PC-9 (cell line): ENCODE results near the gene NLGN1. TPM values are rescaled to one million over a fixed set of nuclear protein-coding genes. Genes with fewer than 3 reads are reported as not detected.
A peak's percentile ranks its signal among the peaks of the same experiment; 100 is the strongest.

ENCODE experiments used
- BruUV-seq: library from RNA; stranded (reverse); fragments of 400-500 nt; replicated peaks from 2 replicates; lab custom pipeline; 2021; lab: Mats Ljungman, UMichigan
- CTCF ChIA-PET: fragments of 300-600 bp; sonication (Branson Sonifier 250); formaldehyde crosslinking; loops from one replicate; lab custom pipeline; 2022; ENCODE audit warnings: antibody characterized with exemption; lab: Charles Lee
- POLR2A ChIA-PET: fragments of 300-600 bp; sonication (Branson Sonifier 250); formaldehyde crosslinking; loops from one replicate; lab custom pipeline; 2022; ENCODE audit warnings: antibody characterized with exemption; ENCODE audit not compliant: unreplicated experiment; lab: Charles Lee
- DNase-seq, 2 experiments: peaks; one replicate each; pipeline versions ENCODE4 v3.0.0 to v3.0.0-alpha.2; 2015 to 2022; ENCODE audit warnings: mixed read lengths in 1 of 2
- H2AFZ ChIP-seq: fragments of 200-600 bp; sonication (generic); 2 replicates; pipeline ENCODE4 v1.8.1; 2017; ENCODE audit warnings: antibody characterized with exemption
- H3F3A ChIP-seq: fragments of 200-600 bp; sonication (generic); 2 replicates; pipeline ENCODE4 v1.8.1; 2017; ENCODE audit warnings: antibody characterized with exemption, mild to moderate bottlenecking, low read depth; ENCODE audit not compliant: insufficient read depth
- H3K27ac ChIP-seq: fragments of 200-600 bp; sonication (generic); 2 replicates; pipeline ENCODE4 v1.6.1; 2016; ENCODE audit warnings: mixed run types
- H3K27me3 ChIP-seq: fragments of 200-600 bp; sonication (generic); 2 replicates; pipeline ENCODE4 v1.6.1; 2016; ENCODE audit warnings: low read depth, mixed run types; ENCODE audit not compliant: insufficient read depth
- H3K36me3 ChIP-seq: fragments of 200-600 bp; sonication (generic); 2 replicates; pipeline ENCODE4 v1.6.1; 2016; ENCODE audit warnings: low read depth, mixed run types
- H3K4me1 ChIP-seq: fragments of 200-600 bp; sonication (generic); replicated peaks from 2 replicates; pipeline ENCODE4 v1.6.1; 2016; ENCODE audit warnings: mixed run types; ENCODE audit not compliant: insufficient read depth
- H3K4me2 ChIP-seq: fragments of 200-600 bp; sonication (generic); 2 replicates; pipeline ENCODE4 v1.6.1; 2017; ENCODE audit warnings: mixed run types
- H3K4me3 ChIP-seq: fragments of 200-600 bp; sonication (generic); 2 replicates; pipeline ENCODE4 v1.6.1; 2016; ENCODE audit warnings: mixed run types
- H3K79me2 ChIP-seq: fragments of 200-600 bp; sonication (generic); 2 replicates; pipeline ENCODE4 v1.6.1; 2017; ENCODE audit warnings: low read depth, mixed run types
- H3K9me2 ChIP-seq: fragments of 200-600 bp; sonication (generic); 2 replicates; pipeline ENCODE4 v1.8.1; 2017; ENCODE audit warnings: mild to moderate bottlenecking; ENCODE audit not compliant: insufficient read depth
- H3K9me3 ChIP-seq: fragments of 200-600 bp; sonication (generic); 2 replicates; pipeline ENCODE4 v1.8.1; 2016; ENCODE audit warnings: low read depth; ENCODE audit not compliant: insufficient read depth
- H4K20me1 ChIP-seq: fragments of 200-600 bp; sonication (generic); 2 replicates; pipeline ENCODE4 v1.8.1; 2017; ENCODE audit not compliant: insufficient read depth
- CTCF ChIP-seq: fragments of 200-600 bp; sonication (generic); conservative IDR thresholded peaks from 2 replicates; pipeline ENCODE4 v1.6.1; 2017; ENCODE audit warnings: mixed run types, antibody characterized with exemption, mild to moderate bottlenecking, moderate library complexity
- EZH2 ChIP-seq: fragments of 200-600 bp; sonication (generic); IDR thresholded peaks from 2 replicates; pipeline ENCODE4 v1.8.0; 2017; ENCODE audit warnings: antibody characterized with exemption, low read depth
- intact Hi-C: fragments of 100-400 bp; cut with micrococcal nuclease; formaldehyde crosslinking; loops from one replicate; pipeline ENCODE4 v1.10.0; 2022; ENCODE audit not compliant: unreplicated experiment
- total RNA-seq: library from RNA; stranded (reverse); gene quantifications from 2 replicates; pipeline ENCODE4 v1.2.3, GENCODE V29; 2021

The NLGN1 gene
- total RNA-seq, 1 experiment from 2014 or later = 1.4 TPM

- Histone ChIP-seq H3K27me3 (no peaks in the 10 kb centered on the region), H3K79me2 (no peaks in the 10 kb centered on the region), H3K9me2 (no peaks in the 10 kb centered on the region; the same call in 1 of the 2 replicates), H2AFZ (0 out of 2 replicates have a peak overlapping the region, but pooled peaks have one; percentile 30), H3K9me3 (no peaks in the 10 kb centered on the region), H3K4me3 (no peak overlapping the region), H3K4me1 (no peaks in the 10 kb centered on the region), H4K20me1 (no peaks in the 10 kb centered on the region), H3K27ac (no peak overlapping the region), H3F3A (no peaks in the 10 kb centered on the region), H3K36me3 (no peaks in the 10 kb centered on the region), H3K4me2 (no peak overlapping the region)
- POLR2A ChIA-PET = no interaction called here
- CTCF ChIA-PET = no interaction called here
- DNase-seq = no peak
- BruUV-seq = no TSS peak
- no peak for TF ChIP-seq CTCF
- no peak for TF ChIP-seq EZH2
- intact Hi-C loops = no loop called here
These were observed 218.1 kb downstream of the NLGN1 start for GRCh38 chr3:173615661-173616060.

GRCh38 chr3:173617490-173617889 is 219.9 kb downstream of the NLGN1 start:
- Histone ChIP-seq H3K9me3 (no peaks in the 10 kb centered on the region), H3K9me2 (no peaks in the 10 kb centered on the region), H3K27me3 (no peaks in the 10 kb centered on the region), H3K27ac (no peak overlapping the region), H3F3A (no peaks in the 10 kb centered on the region), H3K4me3 (no peak overlapping the region), H3K4me1 (no peaks in the 10 kb centered on the region), H2AFZ (no peak overlapping the region), H3K79me2 (no peaks in the 10 kb centered on the region), H4K20me1 (no peaks in the 10 kb centered on the region), H3K36me3 (no peaks in the 10 kb centered on the region), H3K4me2 (no peak overlapping the region)
- TF ChIP-seq EZH2 (no peak), CTCF (no peak)
- intact Hi-C loops = no loop called here
- POLR2A ChIA-PET = no interaction called here
- CTCF ChIA-PET = no interaction called here
- BruUV-seq = no TSS peak
- DNase-seq = no peak

GRCh38 chr3:173618148-173618547 is 220.6 kb downstream of the NLGN1 start:
- no TSS peak for BruUV-seq
- ChIA-PET POLR2A (no interaction called here), CTCF (no interaction called here)
- Histone ChIP-seq H3K27ac (no peak overlapping the region), H4K20me1 (no peaks in the 10 kb centered on the region), H3K4me3 (no peak overlapping the region), H3K36me3 (no peaks in the 10 kb centered on the region), H3K9me2 (no peaks in the 10 kb centered on the region), H3K4me1 (no peaks in the 10 kb centered on the region), H3F3A (no peaks in the 10 kb centered on the region), H3K79me2 (no peaks in the 10 kb centered on the region), H3K27me3 (no peaks in the 10 kb centered on the region), H2AFZ (no peak overlapping the region), H3K9me3 (no peaks in the 10 kb centered on the region), H3K4me2 (no peak overlapping the region)
- TF ChIP-seq EZH2 (no peak), CTCF (no peak)
- intact Hi-C loops = no loop called here
- DNase-seq = no peak
